ENCODE results near the gene SLC38A3.

GRCh38 chr3:50266836-50267235, 61.8 kb downstream of the SLC38A3 start:
- TF ChIP-seq CTCF (IDR thresholded peaks at IDR 0.05) (no peak), EZH2 (IDR thresholded peaks at IDR 0.05) (no peak), EZH2phosphoT487 (IDR thresholded peaks at IDR 0.05) (no peak)

Data from neural progenitor cell (in vitro differentiated cells).